HG03139 (cell line): ENCODE results near the gene ASPG.

ENCODE experiments used
- ATAC-seq: cut with Tn5 transposase; IDR thresholded peaks from one replicate; pipeline ENCODE4 v1.9.1; 2021; ENCODE audit not compliant: unreplicated experiment

ASPG gene

DNA sequence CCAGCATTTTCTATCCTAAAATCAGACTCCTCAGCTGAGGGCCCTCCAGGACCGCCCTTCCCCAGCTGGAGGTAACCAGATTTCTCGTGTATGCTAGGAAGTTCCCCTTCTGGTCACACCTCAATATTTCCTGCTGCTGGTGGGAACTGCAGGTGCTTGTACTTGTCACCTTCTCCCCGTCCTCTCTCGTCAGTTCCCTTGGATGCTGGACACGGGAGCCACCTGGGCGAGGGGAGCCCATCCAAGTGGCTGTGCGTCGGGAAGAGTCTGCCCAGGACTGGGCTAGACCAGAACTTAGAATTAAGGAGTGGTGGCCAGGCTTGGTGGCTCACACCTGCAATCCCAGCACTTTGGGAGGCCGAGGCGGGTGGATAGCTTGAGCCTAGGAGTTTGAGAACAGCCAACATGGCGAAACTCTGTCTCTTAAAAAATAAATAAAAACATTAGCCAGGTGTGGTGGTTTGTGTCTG is 29.7 kb downstream of the ASPG start:
- no peak for ATAC-seq

DNA sequence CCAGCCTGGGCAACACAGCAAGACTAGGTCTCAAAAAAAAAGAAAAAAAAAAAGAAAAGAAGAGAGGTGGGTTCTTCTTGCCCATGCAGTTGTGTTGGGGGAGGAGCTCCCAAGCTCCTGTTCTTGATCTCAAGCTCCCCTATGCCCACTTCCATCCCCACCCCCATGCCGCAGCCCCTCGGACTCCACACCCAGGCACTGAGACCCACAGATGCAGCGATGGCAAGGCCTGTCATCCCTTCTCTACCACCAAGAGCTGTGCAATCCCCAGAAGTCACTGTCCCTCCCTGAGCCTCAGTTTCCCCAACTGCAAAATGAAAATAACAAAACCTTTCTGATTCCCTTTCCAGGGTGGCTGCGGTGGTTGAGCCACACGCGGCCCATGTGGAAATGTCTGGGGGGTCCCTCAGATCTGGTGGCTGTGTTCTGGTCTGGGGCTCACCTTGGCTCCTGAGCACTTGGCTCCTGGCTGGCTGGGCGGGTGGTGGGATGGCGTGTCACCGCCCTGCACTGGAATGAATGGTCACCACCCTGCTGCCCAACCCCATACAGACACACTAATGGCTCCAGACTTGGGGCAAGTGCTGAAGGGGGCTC is 30.3 kb downstream of the ASPG start:
- ATAC-seq = no peak

DNA sequence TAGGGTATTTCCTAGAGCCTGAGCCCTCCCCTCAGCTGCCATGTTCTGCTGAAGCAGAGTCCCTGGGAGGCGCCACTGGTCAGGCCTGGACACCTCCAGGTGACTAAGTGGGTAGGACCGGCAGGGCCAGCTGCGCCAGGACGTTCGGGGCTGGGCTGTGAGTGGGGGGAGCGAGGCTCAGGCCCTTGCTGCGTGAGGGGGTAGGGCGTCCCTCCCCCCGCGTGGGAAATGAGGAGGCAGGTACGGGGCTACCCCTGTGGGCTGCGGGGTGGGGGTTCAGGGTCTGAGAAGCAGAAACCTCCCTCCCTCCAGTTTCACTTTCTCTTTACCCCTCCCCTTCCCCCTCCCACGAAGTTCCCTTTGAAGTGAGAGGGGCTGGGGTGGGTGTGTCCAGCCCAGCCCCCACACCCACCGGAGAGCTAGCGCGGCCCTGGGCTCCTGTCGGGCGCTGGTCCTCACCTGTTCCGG is 30.8 kb downstream of the ASPG start:
- ATAC-seq = no peak

DNA sequence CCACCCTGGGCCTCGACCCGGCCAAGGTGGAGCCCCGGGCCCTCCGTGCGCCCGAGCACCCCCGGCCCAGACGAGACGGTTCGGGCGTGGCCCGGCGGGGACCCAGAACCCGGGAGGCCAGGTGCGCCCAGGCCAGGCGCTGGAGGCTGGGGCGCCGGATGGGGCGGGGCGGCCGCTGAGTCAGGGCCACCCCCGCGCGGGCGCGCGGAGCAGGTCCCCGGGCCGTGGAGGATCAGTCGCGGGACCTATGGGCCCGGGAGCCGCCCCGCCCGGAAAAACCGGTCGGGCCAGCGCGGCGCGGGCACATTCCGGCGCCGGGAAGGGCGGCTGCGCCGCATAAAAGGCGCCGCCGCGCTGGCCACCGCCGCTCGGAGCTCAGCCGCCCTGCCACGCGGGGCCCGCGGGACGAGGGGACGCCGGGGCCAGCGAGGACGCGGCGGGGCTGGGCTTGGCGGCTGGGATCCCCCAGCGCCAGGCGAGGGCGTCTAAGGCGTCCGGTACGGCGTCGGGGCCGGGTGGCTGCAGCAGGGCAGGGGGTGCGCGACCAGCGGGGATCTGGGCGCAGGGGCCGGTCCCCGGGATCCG is 31.3 kb downstream of the ASPG start:
- no peak for ATAC-seq

DNA sequence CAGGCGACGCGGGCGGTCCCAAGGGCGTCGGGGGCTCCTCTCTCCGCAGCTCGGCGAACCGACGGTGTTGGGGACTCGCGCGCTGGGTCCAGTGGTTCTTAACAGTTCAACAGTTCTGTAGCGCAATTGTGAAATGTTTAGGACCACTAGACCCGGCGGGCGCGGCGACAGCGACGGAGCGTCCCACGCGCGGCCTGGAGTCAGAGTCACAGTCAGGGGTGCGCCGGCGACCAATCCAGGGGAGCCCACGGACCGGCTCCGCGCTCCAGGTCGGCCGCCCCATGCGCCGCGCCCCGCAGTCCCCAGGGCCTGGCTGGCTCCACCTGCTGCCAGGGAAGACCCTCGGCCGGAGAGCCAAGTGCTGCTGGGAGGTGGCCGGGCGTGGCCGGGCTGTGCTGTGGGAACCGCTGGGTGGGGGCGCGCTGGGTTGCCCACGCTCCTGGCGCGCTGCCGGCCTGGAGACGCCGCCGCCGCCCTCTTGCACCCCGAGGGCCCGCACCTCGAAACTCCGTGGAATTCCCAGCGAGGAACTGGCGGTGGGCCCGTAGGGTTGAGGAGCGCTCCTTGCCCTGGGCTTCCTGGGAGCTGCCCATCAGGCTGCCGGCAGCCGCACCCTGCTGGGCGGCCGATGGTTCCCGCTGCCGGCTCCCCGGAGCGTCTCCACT is 32.0 kb downstream of the ASPG start:
- no peak for ATAC-seq

DNA sequence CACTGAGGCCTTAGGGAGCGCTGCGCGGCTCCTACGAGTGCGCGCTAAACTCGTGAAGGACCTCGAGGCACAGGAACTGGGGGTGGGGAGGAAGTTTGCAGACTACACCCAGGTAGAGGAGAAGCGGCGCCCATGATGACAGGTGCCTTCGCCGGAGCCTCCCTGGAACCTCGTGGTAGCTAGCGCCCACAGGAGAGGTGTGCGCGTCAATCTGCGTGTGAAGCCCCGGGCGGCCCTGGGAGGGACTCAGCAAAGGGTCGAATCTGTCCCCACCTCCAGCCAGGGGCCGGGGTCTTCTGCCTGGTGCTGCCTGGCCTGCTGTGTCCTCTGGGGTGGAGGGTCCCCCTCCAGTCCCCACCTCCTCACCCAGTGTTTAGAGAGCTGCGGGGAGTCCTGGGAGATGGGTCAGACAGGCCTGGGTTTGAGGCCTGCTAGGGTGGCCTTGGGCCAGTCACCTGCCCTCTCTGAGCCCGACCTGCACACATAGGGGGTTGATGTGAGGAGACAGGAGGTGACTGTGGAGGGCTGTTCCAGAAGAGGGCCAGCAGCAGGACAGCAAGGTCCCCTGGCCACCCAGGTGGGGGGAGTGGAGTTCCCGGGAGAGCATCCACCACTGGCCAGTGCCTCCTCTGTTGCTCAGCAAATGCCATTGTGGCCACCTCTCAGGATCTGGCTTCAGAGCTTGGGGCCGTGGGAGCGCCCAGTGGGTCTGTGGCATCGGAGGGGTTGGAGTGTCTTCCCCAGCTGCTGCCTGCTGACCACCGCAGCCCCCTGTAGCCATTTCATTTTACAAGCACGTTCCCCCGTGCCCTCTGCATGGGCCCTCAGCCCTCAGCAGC is 32.7 kb downstream of the ASPG start:
- no peak for ATAC-seq

DNA sequence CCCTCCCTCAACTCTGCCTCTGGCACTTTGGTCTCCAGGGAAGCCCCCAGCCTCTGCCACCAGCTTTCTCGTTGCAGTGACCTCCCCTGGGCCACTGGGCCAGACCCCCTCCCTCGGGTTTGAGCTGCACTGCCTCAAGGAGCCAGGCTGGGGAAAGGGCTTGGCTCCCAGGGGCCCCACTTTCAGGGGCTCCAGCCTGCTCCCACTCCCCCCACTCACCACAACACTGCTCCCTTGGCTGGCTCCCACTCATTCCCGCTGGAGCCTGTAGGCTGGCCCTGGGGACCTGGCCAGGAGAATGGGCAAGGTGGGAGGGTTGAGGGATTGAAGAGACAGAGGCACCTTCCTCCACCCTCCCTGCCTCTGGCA is 33.6 kb downstream of the ASPG start:
- ATAC-seq = no peak

DNA sequence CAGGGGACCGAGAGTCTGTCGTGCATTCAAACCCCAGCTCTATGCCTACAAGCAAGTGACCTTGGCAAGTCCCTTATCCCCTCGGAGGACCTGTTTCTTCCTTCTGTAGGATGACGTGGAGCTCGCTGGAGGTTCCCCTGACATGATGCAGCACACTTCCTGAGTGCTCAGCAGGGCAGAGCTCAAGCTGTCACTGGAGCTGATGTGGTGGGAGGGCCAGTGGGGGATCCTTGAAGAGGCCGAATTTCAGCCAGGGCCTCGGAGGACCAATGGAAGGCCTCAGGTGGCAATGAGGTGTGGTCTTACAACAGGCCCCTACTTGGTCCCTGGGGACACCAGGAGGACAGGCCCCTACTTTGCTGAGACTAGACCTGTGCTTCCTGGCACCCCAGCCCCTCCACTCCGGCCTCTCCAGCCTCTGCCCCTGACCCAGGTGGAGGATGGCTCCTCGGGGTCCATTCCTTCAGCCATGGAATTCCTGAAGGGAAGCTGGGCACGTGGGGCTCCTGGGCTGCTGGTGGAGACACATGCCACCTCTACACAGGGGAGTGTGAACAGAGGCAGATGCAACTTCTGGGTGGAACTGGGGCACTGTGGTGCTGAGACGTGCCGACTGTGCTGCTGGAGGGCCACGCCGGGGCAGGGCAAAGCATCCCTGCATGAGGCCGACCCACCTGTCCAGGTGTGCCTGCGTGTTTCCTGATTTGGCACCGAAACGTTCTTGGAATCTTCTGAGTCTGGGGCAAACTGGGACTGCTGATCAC is 34.2 kb downstream of the ASPG start:
- no peak for ATAC-seq

DNA sequence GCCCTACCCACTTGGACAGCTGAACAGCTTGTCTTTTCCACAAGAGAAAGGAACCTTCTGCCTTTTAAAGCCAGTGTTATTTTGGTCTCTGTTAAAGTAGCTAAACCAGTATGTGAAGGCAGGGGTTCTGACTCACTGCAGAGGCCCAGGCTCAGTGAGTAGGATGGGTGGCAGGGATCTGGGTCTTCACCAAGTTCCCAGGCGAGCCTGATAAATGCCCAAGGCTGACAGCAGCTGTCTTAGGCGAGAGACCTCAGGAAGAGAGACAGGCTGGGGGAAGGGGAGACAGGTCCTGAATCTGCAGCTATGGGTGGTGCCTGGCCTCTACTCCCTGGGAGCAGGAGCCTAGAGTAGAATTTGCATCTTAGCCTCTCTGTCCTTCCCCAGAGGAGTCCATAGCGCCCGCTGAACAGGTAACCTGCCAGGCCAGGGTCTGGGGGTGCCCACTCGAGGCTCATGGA is 34.8 kb downstream of the ASPG start:
- no peak for ATAC-seq

DNA sequence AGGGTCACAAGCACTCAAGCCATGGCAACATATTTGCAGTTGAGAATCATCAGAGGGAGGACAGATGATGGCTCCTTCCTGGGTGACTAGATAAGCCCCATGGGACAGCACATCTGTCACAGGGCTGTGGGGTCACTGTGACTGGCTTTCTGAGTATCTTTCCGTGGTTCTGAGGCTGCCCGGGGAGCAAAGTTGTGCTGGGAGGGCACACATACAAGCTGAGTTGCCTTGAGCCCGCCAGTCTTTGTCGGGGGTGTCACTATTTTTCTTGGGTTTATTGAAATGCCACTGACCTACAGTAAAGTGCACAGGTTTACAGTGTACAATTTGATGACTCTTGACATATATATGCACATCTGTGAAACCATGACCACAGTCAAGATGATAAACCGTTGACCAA is 35.6 kb downstream of the ASPG start:
- ATAC-seq = no peak

DNA sequence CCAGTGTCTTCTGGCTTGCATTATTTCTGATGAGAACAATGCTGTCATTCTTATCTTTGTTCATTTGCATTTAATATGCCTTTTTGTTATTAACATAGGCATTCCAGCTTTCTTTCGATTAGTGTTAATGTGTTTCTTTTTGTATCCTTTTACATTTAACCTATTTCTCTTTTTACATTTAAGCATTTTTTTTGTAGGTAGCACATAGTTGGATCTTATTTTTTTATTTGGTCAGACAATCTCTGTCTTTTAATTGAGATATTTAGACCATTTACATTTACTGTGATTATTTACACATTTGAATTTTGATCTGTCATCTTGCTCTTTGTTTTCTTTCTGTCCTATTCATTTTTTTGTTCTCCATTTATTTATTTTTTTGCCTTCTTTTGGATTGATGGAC is 38.4 kb downstream of the ASPG start:
- no peak for ATAC-seq

DNA sequence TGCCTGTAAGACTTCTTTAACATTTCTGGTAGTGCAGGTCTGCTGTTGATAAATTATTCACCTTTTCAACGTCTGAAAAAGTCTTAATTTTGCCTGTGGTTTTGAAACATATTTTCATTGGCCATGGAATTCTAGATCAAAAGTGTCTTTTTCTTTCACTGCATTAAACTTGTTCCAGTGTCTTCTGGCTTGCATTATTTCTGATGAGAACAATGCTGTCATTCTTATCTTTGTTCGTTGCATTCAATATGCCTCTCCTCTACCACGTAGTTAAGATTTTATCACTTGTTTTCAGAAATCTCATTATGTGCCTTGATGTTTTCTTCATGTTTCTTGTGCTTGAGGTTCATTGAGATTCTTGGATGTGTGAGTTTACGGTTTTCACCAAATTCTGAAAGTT is 39.5 kb downstream of the ASPG start:
- ATAC-seq = no peak

DNA sequence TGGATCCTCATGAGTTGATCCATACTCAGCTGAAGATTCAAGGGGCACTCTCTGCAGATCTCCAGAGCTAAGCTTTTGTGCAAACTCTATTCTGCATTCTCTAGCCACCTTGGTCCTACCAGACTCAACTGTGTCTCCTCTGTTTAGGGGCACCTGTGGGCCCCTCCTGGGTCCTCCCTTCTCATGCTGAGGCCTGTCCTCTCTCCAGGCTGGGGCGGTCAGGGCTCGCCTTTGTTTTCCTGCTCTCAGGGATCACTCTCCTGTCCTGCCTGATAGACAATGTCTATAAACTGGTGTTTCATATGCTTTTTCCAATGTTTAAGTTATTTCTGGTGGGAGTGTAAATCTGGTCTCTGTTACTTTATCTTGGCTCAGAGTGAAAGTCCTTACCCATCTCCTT is 41.3 kb downstream of the ASPG start:
- ATAC-seq = no peak

DNA sequence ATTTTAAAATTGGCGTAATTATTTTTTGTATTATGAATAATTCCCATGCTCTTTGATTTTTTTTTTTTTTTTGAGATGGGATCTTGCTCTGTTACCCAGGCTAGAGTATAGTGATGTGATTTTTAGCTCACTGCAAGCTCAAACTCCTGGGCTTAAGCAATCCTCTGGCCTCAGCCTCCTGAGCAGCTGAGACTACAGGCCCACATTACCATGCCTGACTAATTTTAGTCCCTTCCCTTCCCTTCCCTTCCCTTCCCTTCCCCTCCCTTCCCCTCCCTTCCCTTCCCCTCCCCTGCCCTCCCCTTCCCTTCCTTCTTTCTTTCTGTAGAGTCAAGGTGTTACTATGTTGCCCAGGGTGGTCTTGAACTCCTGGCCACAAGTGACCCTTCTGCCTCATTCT is 43.5 kb downstream of the ASPG start:
- ATAC-seq = no peak

DNA sequence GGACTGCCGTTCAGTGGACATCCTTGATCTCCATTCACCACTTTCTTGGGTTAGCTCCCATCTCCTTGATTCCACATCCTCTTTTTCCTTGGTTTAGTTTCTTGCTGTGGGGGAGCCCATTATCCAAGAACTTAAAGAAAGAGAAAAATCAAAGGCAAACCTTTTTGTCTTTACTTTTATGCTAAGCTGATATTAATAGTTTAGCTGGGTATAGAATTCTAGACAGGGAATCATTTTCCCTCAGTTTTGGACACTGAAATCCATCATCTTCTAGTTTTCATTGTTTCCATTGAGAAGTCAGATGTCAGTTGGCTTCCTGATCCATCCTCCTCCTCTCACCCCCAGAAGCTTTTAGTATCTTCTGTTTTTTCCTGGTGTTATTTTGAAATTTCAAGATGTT is 44.1 kb downstream of the ASPG start:
- ATAC-seq = no peak

DNA sequence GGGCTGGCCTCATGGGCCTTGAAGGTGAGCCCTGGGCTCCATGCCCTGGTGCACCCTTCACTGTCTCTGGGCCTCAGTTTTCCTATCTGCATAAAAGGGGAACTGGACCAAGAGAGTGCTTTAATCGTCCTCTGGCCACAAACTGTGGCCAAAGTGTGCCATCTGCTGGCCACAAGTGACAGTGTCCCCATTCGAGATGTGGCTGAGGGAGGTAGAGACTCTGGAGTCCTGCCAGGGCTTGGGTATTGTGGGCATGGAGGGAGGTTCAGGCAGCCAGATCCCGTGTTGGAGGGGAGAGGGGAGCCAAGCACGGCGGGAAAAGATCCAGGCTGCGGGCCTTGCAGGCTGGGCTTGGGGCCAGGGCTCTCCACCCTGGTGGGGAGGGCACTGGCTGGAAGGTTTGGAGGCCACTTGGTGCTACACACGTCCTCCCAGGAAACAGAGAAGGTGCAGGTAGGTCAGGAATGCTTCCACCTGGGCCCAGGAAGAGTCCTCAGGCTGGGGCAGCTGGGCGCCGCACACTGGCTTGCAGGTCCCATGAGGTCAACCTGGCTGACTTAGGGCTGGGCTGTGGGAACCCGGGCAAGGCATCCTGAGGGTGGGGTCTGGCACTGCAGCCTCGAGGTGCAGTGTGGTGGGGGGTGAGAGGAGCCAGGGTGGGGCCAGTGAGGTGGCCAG is 45.6 kb downstream of the ASPG start:
- ATAC-seq = no peak

DNA sequence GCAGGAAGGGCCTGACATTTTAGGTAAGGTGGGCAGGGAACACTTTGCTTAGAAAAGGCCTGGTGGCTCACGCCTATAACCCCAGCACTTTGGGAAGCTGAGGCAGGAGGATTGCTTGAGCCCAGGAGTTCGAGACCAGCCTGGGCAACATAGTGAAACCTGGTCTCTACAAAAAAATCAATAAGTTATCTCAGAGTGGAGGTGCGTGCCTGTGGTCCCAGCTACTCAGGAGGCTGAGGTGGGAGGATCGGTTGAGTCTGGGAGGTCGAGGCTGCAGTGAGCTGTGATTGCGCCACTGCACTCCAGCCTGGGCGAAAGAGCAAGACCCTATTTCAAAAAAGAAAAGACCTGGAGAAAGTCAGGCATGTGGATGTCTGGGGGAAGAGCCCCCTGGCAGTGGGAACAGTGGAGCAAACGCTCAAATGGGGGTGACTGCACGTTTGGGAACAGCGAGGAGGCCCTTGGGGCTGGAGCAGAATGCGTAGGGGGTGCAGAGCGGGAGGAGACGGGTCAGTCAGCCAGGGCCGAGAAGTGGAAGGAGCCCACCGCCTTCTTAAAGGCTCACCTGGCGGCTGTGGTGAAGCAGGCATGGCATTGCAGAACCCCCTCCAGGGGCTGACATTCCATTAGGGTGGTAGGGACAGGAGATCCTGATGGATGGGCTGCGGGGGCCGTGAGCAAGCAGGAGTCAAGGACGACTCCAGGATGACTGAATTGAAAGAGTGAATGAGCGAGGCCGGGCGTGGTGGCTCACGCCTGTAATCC is 46.6 kb downstream of the ASPG start:
- no peak for ATAC-seq

DNA sequence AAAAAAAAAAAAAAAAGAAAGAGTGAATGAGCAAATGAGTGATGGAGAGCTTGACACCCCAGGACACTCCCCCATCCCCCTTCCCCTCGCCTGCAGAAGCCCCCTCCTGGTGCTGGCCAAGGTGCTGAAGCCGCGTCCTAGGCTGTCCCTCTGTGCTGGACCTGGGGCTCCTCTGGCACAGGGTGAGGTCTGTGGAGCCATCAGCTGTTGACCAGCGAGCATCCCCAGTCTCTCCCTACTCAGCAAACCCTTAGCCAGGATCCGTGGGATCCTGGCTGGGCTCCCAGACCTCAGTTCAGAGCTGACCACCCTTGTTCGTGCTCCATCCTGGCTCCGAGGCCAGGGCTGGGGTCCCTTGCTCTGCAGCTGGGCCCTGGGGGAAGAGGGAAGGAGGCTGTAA is 47.5 kb downstream of the ASPG start:
- ATAC-seq = no peak

DNA sequence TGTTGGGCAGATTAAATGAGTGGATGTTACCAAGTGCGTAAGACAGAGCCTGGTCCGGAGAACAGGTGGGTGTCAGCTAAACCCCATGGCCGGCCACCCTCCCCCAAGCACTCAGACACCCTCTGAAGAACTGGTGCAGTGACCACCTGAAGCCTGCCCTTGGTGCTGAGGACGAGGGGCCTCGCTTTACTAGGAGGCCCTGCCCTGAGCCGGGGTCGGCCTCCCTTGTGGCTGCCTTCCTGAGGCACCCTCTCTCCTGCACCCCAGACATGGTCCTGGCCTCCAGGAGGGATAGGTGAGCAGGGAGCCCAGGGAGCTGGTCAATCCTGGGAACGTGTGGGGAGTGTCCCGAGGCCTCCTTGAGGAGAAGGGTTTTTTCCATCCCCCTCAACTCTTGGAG is 48.0 kb downstream of the ASPG start:
- no peak for ATAC-seq
